Testis (tissue), 3 donors: ENCODE measurements around the gene TMEM97. TPM values are rescaled to one million over a fixed set of nuclear protein-coding genes. Genes with fewer than 3 reads are reported as not detected.

Experiments
- DNase-seq: peaks from one replicate; pipeline ENCODE4 v3.0.0-alpha.2; 2019
- H3K27ac ChIP-seq, 2 donors: fragments of 200-600 bp; sonication (generic); one replicate each; pipeline ENCODE4 v1.5.1; 2019
- H3K27me3 ChIP-seq: fragments of 200-600 bp; sonication (generic); one replicate; pipeline ENCODE4 v1.5.1; 2019
- H3K36me3 ChIP-seq: fragments of 200-600 bp; sonication (generic); one replicate; pipeline ENCODE4 v1.5.1; 2017; ENCODE audit warnings: low read depth; ENCODE audit errors: missing control alignments
- H3K4me1 ChIP-seq: fragments of 200-600 bp; sonication (generic); one replicate; pipeline ENCODE4 v1.5.1; 2019
- H3K4me3 ChIP-seq, 2 donors: fragments of 200-600 bp; sonication (generic); one replicate each; pipeline ENCODE4 v1.5.1; 2017 to 2019
- H3K9me3 ChIP-seq: fragments of 200-600 bp; sonication (generic); one replicate; pipeline ENCODE4 v1.5.1; 2017
- POLR2A ChIP-seq: fragments of 450-650 bp; IDR thresholded peaks from one replicate; pipeline ENCODE4 v1.6.1; 2017; ENCODE audit warnings: antibody characterized with exemption, mild to moderate bottlenecking, moderate library complexity
- WGBS, 2 donors: methylation state at CpG; one replicate each; pipeline ENCODE4 v1.1.5; 2018; 5-methylcytosine and 5-hydroxymethylcytosine counted together
- intact Hi-C: fragments of 100-400 bp; cut with DNase I; formaldehyde crosslinking; loops from one replicate; pipeline ENCODE4 v1.15.1; 2023; ENCODE audit warnings: low total_unique reads
- microRNA-seq, 2 donors: library from miRNA; unstranded; fragments of <30 nt; microRNA quantifications; one replicate each; pipeline ENCODE4, GENCODE V29; 2016; ENCODE audit warnings: borderline number of aligned reads in 2 of 2, borderline replicate concordance in 1 of 2
- polyA plus RNA-seq: library from polyadenylated mRNA; stranded (reverse); fragments of 350-450 nt; fragmentation: Illumina TruSeq; extraction: RNeasy Lipid Tissue Mini Kit (QIAGEN cat#74804); gene quantifications from one replicate; pipeline ENCODE4 v1.2.3, GENCODE V29; 2014; ENCODE audit warnings: low read depth, low replicate concordance; ENCODE audit not compliant: insufficient read depth
- total RNA-seq, 2 donors: library from RNA; depleted of rRNA; stranded (reverse); fragments of >200 nt; gene quantifications; one replicate each; pipeline ENCODE4 v1.2.3, GENCODE V29; 2016
- TF ChIP-seq, protein P1 (sequence below), 3 experiments: fragments of 450-650 bp in 2 of 3; fragments of 200-600 bp in 1 of 3; sonication (generic) in 1 of 3; IDR thresholded peaks; one replicate each; pipeline ENCODE4 v1.5.1; 2016 to 2019; ENCODE audit warnings: antibody characterized with exemption in 3 of 3, mild to moderate bottlenecking in 2 of 3, moderate library complexity in 1 of 3

Gene TMEM97
- total and polyA plus RNA-seq, 3 donors from 2014 or later, result 108 to 139 (median 118) TPM

DNA sequence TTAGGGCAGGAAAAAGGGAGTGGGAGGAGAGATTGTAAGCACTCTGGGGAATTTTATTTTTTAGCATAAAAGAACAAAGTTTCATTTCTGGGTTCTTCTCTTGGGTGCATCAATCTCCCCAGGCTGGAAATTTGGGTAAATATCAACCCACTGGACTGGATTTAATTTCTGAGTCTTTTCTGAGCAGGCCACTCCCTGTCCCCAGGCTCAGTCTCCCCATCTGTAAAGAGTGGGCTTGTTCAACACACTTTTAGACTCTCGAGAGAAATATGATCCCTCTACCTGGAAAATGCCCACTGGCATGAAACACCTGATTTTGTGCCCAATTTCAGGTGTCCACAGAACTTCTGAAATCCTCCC, 51.7 kb downstream of the TMEM97 start:
- Histone ChIP-seq H3K4me1 (peaks cover 28% of the 10 kb centered on the region), H3K27me3 (no peaks in the 10 kb centered on the region), H3K4me3 (no peak overlapping the region), H3K36me3 (no peaks in the 10 kb centered on the region), H3K9me3 (no peaks in the 10 kb centered on the region), H3K27ac (peak overlapping the region; percentile 7 to 58)
- WGBS, 2 donors, result 47 to 63% methylated on average over 1 of the region's 1 CpG
- TF ChIP-seq POLR2A, result no peak
- TF ChIP-seq, protein P1, sequence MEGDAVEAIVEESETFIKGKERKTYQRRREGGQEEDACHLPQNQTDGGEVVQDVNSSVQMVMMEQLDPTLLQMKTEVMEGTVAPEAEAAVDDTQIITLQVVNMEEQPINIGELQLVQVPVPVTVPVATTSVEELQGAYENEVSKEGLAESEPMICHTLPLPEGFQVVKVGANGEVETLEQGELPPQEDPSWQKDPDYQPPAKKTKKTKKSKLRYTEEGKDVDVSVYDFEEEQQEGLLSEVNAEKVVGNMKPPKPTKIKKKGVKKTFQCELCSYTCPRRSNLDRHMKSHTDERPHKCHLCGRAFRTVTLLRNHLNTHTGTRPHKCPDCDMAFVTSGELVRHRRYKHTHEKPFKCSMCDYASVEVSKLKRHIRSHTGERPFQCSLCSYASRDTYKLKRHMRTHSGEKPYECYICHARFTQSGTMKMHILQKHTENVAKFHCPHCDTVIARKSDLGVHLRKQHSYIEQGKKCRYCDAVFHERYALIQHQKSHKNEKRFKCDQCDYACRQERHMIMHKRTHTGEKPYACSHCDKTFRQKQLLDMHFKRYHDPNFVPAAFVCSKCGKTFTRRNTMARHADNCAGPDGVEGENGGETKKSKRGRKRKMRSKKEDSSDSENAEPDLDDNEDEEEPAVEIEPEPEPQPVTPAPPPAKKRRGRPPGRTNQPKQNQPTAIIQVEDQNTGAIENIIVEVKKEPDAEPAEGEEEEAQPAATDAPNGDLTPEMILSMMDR (IDR thresholded peaks at IDR 0.05), result no peak
- DNase-seq, result no peak
- intact Hi-C loops, result no loop called here

DNA sequence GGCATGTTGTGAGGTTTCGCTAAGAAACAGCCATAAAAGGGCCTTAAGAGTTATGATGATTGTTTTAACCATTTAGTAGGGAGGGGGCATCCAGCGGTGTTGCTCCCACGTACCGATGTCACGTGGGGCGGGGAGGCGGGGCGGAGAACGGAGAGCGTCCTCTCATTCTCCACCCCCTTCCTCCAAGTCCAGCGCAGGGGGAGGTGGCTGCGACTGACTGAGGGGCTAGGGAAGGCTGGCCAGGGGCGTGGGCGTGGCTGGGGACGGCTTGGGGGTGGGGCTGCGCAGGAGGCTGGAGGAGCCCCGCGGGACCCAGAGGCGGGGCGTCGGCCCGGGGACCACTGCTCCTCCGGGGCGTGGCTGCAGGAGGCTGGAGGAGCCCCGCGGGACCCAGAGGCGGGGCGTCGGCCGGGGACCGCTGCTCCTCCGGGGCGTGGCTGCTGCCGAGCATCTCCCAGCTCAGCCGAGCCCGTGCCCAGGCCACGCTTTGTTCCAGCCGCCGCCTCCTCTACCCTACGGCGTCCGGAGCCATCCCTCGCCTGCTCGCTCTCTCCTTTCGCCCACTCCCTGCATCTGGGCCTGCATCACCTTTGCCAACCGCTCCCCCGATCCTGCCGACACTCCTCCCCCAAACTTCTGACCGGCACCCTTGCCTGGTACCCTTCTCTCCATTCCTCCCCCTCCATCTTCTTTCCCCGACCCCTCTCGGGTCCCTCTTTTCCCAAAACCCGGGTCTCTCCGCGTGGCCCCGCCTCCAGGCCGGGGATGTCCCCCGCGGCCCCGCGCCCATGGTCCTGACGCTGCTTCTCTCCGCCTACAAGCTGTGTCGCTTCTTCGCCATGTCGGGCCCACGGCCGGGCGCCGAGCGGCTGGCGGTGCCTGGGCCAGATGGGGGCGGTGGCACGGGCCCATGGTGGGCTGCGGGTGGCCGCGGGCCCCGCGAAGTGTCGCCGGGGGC, 52.5 kb downstream of the TMEM97 start, which contains the start of gene SARM1:
Gene SARM1 (plus strand): TSS at position 450 of the 958 bp plus-strand sequence. CDS start 339 bp downstream, at position 789.
- Histone ChIP-seq H3K27ac (peak within 1 kb of the TSS; percentile 7 to 58), H3K4me1 (peaks cover 28% of the 10 kb centered on the region), H3K9me3 (no peaks in the 10 kb centered on the region), H3K36me3 (no peaks in the 10 kb centered on the region), H3K4me3 (peak within 1 kb of the TSS; percentile 45 to 51), H3K27me3 (no peaks in the 10 kb centered on the region)
- WGBS, 2 donors, result 1% methylated on average over 42 to 79 of the region's 80 CpGs
- peak; percentile 86 for DNase-seq
- no peak for TF ChIP-seq POLR2A
- TF ChIP-seq, protein P1 (IDR thresholded peaks at IDR 0.05), result no peak
- intact Hi-C loops, result no loop called here

DNA sequence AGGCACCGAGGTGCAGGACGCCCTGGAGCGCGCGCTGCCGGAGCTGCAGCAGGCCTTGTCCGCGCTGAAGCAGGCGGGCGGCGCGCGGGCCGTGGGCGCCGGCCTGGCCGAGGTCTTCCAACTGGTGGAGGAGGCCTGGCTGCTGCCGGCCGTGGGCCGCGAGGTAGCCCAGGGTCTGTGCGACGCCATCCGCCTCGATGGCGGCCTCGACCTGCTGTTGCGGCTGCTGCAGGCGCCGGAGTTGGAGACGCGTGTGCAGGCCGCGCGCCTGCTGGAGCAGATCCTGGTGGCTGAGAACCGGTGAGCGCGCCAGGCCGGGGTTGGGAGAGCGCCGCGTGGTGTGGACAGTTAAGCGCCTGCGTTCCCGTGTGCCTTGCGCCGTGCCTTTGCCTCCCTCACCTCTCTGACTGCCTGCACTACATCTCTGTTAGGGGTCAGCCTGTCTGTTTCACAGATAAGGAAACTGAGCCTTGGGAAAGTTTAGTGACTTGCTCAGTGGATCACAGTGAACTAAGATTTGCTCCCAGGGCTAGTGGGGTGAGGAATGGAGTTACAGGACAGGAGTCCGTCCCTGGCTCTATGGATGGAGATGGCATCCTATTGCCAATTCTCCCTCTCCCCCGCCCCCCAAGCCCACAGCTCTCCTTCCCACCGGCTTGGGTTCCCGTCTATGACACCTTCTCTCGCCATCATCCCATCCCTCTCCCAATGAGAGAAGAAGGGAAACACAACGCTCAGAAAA, 53.4 kb downstream of the TMEM97 start:
- Histone ChIP-seq H3K9me3 (no peaks in the 10 kb centered on the region), H3K36me3 (no peaks in the 10 kb centered on the region), H3K27ac (peak overlapping the region in 1 of 2 donors; percentile 30), H3K27me3 (no peaks in the 10 kb centered on the region), H3K4me1 (peaks cover 28% of the 10 kb centered on the region), H3K4me3 (peak overlapping the region; percentile 45 to 51)
- WGBS, 2 donors, result 7 to 23% methylated on average over 13 to 53 of the region's 53 CpGs
- TF ChIP-seq, protein P1 (IDR thresholded peaks at IDR 0.05), result no peak
- TF ChIP-seq POLR2A, result no peak
- no peak for DNase-seq
- intact Hi-C loops, result no loop called here

DNA sequence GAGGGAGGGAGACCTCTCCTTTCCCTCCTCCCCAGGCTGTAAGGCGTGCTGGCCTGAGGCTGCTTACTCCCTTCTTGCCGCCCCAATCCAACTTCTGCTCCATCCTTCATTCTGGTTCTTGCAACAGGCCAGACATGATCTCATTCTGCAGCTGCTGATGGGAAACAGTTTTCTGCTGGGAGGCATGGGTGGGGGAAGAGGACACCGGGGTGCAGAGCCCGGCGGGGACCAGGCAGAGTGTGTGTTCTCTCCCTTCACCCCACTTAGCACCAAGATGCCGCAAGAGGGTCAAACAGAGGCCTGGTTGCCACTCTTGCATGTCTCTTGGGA, 53.9 kb downstream of the TMEM97 start:
- Histone ChIP-seq H3K36me3 (no peaks in the 10 kb centered on the region), H3K4me1 (peaks cover 28% of the 10 kb centered on the region), H3K27ac (no peak overlapping the region), H3K4me3 (no peak overlapping the region), H3K9me3 (no peaks in the 10 kb centered on the region), H3K27me3 (no peaks in the 10 kb centered on the region)
- intact Hi-C loops, result no loop called here
- no peak for DNase-seq
- TF ChIP-seq, protein P1 (IDR thresholded peaks at IDR 0.05), result no peak
- TF ChIP-seq POLR2A, result no peak
- WGBS, 2 donors, result 64 to 68% methylated on average over 6 of the region's 6 CpGs

Small RNA genes within 50 kb of the gene (microRNA-seq; reads per million reads assigned to microRNA genes)
- 1.4 to 2.1 reads per million in 2 donors for gene MIR4723

Other genes with a start within 250 kb of the TMEM97 start
- 10 to 100 TPM; 79.8 to 94.8 TPM for gene IFT20, start 16.3 kb downstream of the TMEM97 start, total RNA-seq
- 104 TPM for gene IFT20, start 16.3 kb downstream of the TMEM97 start, polyA plus RNA-seq
- gene TNFAIP1, start 16.6 kb downstream of the TMEM97 start, total RNA-seq, result 10 to 100 TPM; 42.9 to 65.7 TPM
- gene TNFAIP1, start 16.6 kb downstream of the TMEM97 start, polyA plus RNA-seq, result 41.8 TPM
- gene POLDIP2, start 38.3 kb downstream of the TMEM97 start, total RNA-seq, result 100 to 1,000 TPM; 143 to 154 TPM
- 139 TPM for gene POLDIP2, start 38.3 kb downstream of the TMEM97 start, polyA plus RNA-seq
- gene SEBOX, start 46.0 kb downstream of the TMEM97 start, total RNA-seq, result not detected
- not detected for gene SEBOX, start 46.0 kb downstream of the TMEM97 start, polyA plus RNA-seq
- 10 to 100 TPM in 1 of 2 donors, 1 to 10 TPM in 1; 9.7 to 57.9 TPM for gene VTN, start 51.1 kb downstream of the TMEM97 start, total RNA-seq
- gene VTN, start 51.1 kb downstream of the TMEM97 start, polyA plus RNA-seq, result 6.5 TPM
- 10 to 100 TPM; 18.6 to 19.9 TPM for gene SARM1, start 52.5 kb downstream of the TMEM97 start, total RNA-seq
- gene SARM1, start 52.5 kb downstream of the TMEM97 start, polyA plus RNA-seq, result 6.6 TPM
- gene SLC46A1, start 87.0 kb downstream of the TMEM97 start, total RNA-seq, result 10 to 100 TPM; 13.5 to 13.7 TPM
- gene SLC46A1, start 87.0 kb downstream of the TMEM97 start, polyA plus RNA-seq, result 7.5 TPM
- under 1 TPM; 0.79 to 0.93 TPM for gene SLC13A2, start 154.4 kb downstream of the TMEM97 start, total RNA-seq
- 0.44 TPM for gene SLC13A2, start 154.4 kb downstream of the TMEM97 start, polyA plus RNA-seq
- under 1 TPM; 0.24 to 0.50 TPM for gene FOXN1, start 187.1 kb downstream of the TMEM97 start, total RNA-seq
- gene FOXN1, start 187.1 kb downstream of the TMEM97 start, polyA plus RNA-seq, result 0.69 TPM
- 100 to 1,000 TPM; 175 to 180 TPM for gene UNC119, start 233.4 kb downstream of the TMEM97 start, total RNA-seq
- gene UNC119, start 233.4 kb downstream of the TMEM97 start, polyA plus RNA-seq, result 94.9 TPM